ENCODE data around the gene TTC31.

GRCh38 chr2:74503506-74504475 lies 20.9 kb downstream of the TTC31 start:
- TF ChIP-seq, protein P1, sequence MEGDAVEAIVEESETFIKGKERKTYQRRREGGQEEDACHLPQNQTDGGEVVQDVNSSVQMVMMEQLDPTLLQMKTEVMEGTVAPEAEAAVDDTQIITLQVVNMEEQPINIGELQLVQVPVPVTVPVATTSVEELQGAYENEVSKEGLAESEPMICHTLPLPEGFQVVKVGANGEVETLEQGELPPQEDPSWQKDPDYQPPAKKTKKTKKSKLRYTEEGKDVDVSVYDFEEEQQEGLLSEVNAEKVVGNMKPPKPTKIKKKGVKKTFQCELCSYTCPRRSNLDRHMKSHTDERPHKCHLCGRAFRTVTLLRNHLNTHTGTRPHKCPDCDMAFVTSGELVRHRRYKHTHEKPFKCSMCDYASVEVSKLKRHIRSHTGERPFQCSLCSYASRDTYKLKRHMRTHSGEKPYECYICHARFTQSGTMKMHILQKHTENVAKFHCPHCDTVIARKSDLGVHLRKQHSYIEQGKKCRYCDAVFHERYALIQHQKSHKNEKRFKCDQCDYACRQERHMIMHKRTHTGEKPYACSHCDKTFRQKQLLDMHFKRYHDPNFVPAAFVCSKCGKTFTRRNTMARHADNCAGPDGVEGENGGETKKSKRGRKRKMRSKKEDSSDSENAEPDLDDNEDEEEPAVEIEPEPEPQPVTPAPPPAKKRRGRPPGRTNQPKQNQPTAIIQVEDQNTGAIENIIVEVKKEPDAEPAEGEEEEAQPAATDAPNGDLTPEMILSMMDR (conservative IDR thresholded peaks at IDR 0.05 in 1 of 2, IDR thresholded peaks at IDR 0.05 in 1 of 2; ENCODE audit: extremely low read depth in 1 of 2, insufficient read depth in 1 of 2, low read depth in 1 of 2, low read length in 2 of 2) = no peak
- no peak for TF ChIP-seq EZH2 (IDR thresholded peaks at IDR 0.05; ENCODE audit: borderline replicate concordance, low read length)
